ENCODE results near the gene FOXP1. TPM values are rescaled to one million over a fixed set of nuclear protein-coding genes. Genes with fewer than 3 reads are reported as not detected.

Gene FOXP1
- total and polyA plus RNA-seq, 2 of the 13 experiments (the other 11 are each of a cell fraction or from before 2014, with no cell fraction given), result 40.4 to 59.0 TPM

DNA sequence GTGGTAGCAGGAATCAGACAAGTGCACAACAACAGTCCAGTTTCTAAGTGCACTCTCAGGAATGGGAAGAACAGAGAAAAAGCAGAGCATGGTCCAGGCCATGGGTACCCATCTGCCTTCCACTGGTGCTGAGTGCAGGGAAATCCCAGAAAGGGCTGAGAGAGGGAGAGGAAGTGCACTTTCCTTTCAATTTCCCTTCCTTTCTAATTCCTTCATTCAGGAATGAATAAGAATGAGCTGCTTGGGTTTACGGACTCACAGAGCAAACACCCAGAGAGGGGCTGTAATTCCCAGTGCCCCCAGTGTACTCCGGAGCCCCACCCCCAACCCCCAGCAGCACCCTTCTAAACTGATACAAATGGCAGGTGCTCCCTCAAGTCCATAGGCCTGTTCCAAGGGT, 300.6 kb downstream of the FOXP1 start:
- in situ Hi-C loops (cut with HindIII; ENCODE audit: extremely low pct_ligation_motif_present, low pct_unique_long_range_greater_than_20kb), result no loop called here
- FAIRE-seq, result no peak
- Histone ChIP-seq H3K9me3 (ENCODE audit: low read length) (no peaks in the 10 kb centered on the region), H3K4me2 (ENCODE audit: low read depth, low read length) (no peak overlapping the region), H3K9ac (ENCODE audit: insufficient read depth, low read depth, low read length) (no peak overlapping the region), H3K79me2 (ENCODE audit: insufficient read depth, low read length) (peaks cover 8% of the 10 kb centered on the region), H3K4me1 (ENCODE audit: insufficient read depth, low read length) (no peaks in the 10 kb centered on the region; the same call in 1 of the 2 replicates), H3K27me3 (ENCODE audit: control insufficient read depth in 1 of 2, insufficient read depth in 2 of 2, low read length in 2 of 2) (no peaks in the 10 kb centered on the region), H4K20me1 (ENCODE audit: insufficient read depth, low read length) (no peaks in the 10 kb centered on the region), H3K4me3 (replicated peaks in 1 of 3; ENCODE audit: insufficient read depth in 1 of 3, low read depth in 2 of 3, low read length in 3 of 3) (no peak overlapping the region), H3K36me3 (replicated peaks in 1 of 2; ENCODE audit: control insufficient read depth in 1 of 2, insufficient read depth in 2 of 2, low read length in 2 of 2) (0 out of 5 replicates have a peak, but pooled peaks cover 2 to 3% of the 10 kb centered on the region in 2 experiments), H3K27ac (ENCODE audit: extremely low read length, insufficient read depth, low read length) (no peak overlapping the region), H2AFZ (ENCODE audit: low read length) (no peak overlapping the region)
- ChIA-PET POLR2A (no interaction called here), CTCF (ENCODE audit: low intra/inter-chr PET ratio, low total read pairs) (no interaction called here)
- TF ChIP-seq, protein P1, sequence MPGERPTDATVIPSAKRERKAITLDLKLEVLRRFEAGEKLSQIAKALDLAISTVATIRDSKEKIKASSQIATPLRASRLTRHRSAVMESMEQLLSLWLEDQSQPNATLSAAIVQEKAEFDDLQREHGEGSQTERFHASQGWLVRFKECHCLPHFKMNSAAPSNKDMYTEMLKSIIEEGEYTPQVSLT (CRISPR knock-in tag; IDR thresholded peaks at IDR 0.05; ENCODE audit: borderline replicate concordance, low read depth), result no peak
- TF ChIP-seq NFE2L2 (IDR thresholded peaks at IDR 0.05; ENCODE audit: low read length) (no peak), U2AF1 (optimal IDR thresholded peaks at IDR 0.05; ENCODE audit: low read depth, low read length) (no peak), ZNF747 (CRISPR knock-in tag; IDR thresholded peaks at IDR 0.05; ENCODE audit: borderline replicate concordance) (no peak), MIXL1 (CRISPR knock-in tag; IDR thresholded peaks at IDR 0.05) (no peak), RCOR2 (CRISPR knock-in tag; IDR thresholded peaks at IDR 0.05) (no peak), KAT2B (IDR thresholded peaks at IDR 0.05; ENCODE audit: borderline replicate concordance, low read depth, low read length) (no peak), ZFP1 (CRISPR knock-in tag; IDR thresholded peaks at IDR 0.05) (no peak), SP4 (CRISPR knock-in tag; IDR thresholded peaks at IDR 0.05) (no peak), CENPX (CRISPR knock-in tag; IDR thresholded peaks at IDR 0.05) (no peak), SP140L (CRISPR knock-in tag; IDR thresholded peaks at IDR 0.05; ENCODE audit: borderline replicate concordance) (no peak)
- TF ChIP-seq, protein P2, sequence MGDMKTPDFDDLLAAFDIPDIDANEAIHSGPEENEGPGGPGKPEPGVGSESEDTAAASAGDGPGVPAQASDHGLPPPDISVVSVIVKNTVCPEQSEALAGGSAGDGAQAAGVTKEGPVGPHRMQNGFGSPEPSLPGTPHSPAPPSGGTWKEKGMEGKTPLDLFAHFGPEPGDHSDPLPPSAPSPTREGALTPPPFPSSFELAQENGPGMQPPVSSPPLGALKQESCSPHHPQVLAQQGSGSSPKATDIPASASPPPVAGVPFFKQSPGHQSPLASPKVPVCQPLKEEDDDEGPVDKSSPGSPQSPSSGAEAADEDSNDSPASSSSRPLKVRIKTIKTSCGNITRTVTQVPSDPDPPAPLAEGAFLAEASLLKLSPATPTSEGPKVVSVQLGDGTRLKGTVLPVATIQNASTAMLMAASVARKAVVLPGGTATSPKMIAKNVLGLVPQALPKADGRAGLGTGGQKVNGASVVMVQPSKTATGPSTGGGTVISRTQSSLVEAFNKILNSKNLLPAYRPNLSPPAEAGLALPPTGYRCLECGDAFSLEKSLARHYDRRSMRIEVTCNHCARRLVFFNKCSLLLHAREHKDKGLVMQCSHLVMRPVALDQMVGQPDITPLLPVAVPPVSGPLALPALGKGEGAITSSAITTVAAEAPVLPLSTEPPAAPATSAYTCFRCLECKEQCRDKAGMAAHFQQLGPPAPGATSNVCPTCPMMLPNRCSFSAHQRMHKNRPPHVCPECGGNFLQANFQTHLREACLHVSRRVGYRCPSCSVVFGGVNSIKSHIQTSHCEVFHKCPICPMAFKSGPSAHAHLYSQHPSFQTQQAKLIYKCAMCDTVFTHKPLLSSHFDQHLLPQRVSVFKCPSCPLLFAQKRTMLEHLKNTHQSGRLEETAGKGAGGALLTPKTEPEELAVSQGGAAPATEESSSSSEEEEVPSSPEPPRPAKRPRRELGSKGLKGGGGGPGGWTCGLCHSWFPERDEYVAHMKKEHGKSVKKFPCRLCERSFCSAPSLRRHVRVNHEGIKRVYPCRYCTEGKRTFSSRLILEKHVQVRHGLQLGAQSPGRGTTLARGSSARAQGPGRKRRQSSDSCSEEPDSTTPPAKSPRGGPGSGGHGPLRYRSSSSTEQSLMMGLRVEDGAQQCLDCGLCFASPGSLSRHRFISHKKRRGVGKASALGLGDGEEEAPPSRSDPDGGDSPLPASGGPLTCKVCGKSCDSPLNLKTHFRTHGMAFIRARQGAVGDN (CRISPR knock-in tag; IDR thresholded peaks at IDR 0.05), result no peak
- TF ChIP-seq, protein P3, sequence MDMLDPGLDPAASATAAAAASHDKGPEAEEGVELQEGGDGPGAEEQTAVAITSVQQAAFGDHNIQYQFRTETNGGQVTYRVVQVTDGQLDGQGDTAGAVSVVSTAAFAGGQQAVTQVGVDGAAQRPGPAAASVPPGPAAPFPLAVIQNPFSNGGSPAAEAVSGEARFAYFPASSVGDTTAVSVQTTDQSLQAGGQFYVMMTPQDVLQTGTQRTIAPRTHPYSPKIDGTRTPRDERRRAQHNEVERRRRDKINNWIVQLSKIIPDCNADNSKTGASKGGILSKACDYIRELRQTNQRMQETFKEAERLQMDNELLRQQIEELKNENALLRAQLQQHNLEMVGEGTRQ (IDR thresholded peaks at IDR 0.05; ENCODE audit: low read depth, low read length), result no peak
- TF ChIP-seq, protein P3 (CRISPR knock-in tag; IDR thresholded peaks at IDR 0.05; ENCODE audit: borderline replicate concordance), result no peak
- intact Hi-C loops (cut with micrococcal nuclease; ENCODE audit: unreplicated experiment), result no loop called here
- BruUV-seq (replicated peaks), result no TSS peak
- no peak for DNase-seq (ENCODE audit: low spot score)
- no peak for ATAC-seq
- WGBS (ENCODE audit: low lambda C conversion rate), result 100% methylated on average over 2 of the region's 2 CpGs
